PFSK-1 (cell line): Measurements from ENCODE around the gene ALOX15B.

Experiments used
- POLR2AphosphoS5 ChIP-seq: IDR thresholded peaks from 2 replicates; pipeline ENCODE4 v1.6.1; 2012; ENCODE audit warnings: low read depth, mild to moderate bottlenecking, control low read depth, low read length, moderate library complexity
- TF ChIP-seq, protein P1 (sequence below), 2 experiments: IDR thresholded peaks; 2 replicates each; pipeline versions ENCODE4 v1.6.1 to v1.8.0; 2011 to 2012; ENCODE audit warnings: low read depth in 2 of 2, low read length in 2 of 2, control low read depth in 1 of 2, inconsistent platforms in 1 of 2, mild to moderate bottlenecking in 1 of 2, moderate library complexity in 1 of 2; ENCODE audit not compliant: insufficient read depth in 1 of 2

- no peak for TF ChIP-seq POLR2AphosphoS5
- TF ChIP-seq, protein P1, sequence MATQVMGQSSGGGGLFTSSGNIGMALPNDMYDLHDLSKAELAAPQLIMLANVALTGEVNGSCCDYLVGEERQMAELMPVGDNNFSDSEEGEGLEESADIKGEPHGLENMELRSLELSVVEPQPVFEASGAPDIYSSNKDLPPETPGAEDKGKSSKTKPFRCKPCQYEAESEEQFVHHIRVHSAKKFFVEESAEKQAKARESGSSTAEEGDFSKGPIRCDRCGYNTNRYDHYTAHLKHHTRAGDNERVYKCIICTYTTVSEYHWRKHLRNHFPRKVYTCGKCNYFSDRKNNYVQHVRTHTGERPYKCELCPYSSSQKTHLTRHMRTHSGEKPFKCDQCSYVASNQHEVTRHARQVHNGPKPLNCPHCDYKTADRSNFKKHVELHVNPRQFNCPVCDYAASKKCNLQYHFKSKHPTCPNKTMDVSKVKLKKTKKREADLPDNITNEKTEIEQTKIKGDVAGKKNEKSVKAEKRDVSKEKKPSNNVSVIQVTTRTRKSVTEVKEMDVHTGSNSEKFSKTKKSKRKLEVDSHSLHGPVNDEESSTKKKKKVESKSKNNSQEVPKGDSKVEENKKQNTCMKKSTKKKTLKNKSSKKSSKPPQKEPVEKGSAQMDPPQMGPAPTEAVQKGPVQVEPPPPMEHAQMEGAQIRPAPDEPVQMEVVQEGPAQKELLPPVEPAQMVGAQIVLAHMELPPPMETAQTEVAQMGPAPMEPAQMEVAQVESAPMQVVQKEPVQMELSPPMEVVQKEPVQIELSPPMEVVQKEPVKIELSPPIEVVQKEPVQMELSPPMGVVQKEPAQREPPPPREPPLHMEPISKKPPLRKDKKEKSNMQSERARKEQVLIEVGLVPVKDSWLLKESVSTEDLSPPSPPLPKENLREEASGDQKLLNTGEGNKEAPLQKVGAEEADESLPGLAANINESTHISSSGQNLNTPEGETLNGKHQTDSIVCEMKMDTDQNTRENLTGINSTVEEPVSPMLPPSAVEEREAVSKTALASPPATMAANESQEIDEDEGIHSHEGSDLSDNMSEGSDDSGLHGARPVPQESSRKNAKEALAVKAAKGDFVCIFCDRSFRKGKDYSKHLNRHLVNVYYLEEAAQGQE (IDR thresholded peaks at IDR 0.05; ENCODE audit: insufficient read depth in 1 of 2, low read depth in 2 of 2, low read length in 2 of 2): no peak
Measured at GRCh38 chr17:8091033-8091687, 52.3 kb downstream of the ALOX15B start.
